H1 (cell line): ENCODE data around the gene INPPL1.

Experiments
- BACH1 ChIP-seq: IDR thresholded peaks from 2 replicates; pipeline ENCODE4 v1.6.1; 2012; ENCODE audit warnings: low read length, improper control_type of control experiment
- EGR1 ChIP-seq: IDR thresholded peaks from 2 replicates; pipeline ENCODE4 v1.6.1; 2011; ENCODE audit warnings: low read depth, low read length, borderline replicate concordance
- HDAC2 ChIP-seq, 2 experiments: fragments of 300-600 bp in 1 of 2; sonication (generic) in 1 of 2; IDR thresholded peaks; 2 replicates each; pipeline ENCODE4 v1.6.1; 2011 to 2012; ENCODE audit warnings: low read depth in 2 of 2, low read length in 2 of 2, mild to moderate bottlenecking in 2 of 2, moderate library complexity in 2 of 2, borderline replicate concordance in 1 of 2, inconsistent platforms in 1 of 2
- NRF1 ChIP-seq: IDR thresholded peaks from 2 replicates; pipeline ENCODE4 v1.6.1; 2011; ENCODE audit warnings: mild to moderate bottlenecking, low read depth, low read length, improper control_type of control experiment
- POLR2A ChIP-seq, 2 experiments: IDR thresholded peaks; 1 replicate in 1 of 2; 2 replicates in 1 of 2; pipeline ENCODE4 v1.6.1; 2011; ENCODE audit warnings: low read depth in 2 of 2, low read length in 2 of 2, mild to moderate bottlenecking in 2 of 2; ENCODE audit errors: control extremely low read depth in 1 of 2
- SIRT6 ChIP-seq: IDR thresholded peaks from one replicate; pipeline ENCODE4 v1.7.1; 2012; ENCODE audit warnings: low read length, inconsistent platforms
- TF ChIP-seq, protein P1 (sequence below), 3 experiments: IDR thresholded peaks; 1 replicate in 2 of 3; 2 replicates in 1 of 3; pipeline versions ENCODE4 v1.5.1 to v1.6.1; 2011; ENCODE audit warnings: low read length in 3 of 3, mild to moderate bottlenecking in 3 of 3, inconsistent platforms in 2 of 3, low read depth in 1 of 3, moderate library complexity in 1 of 3; ENCODE audit not compliant: insufficient read depth in 1 of 3; ENCODE audit errors: control extremely low read depth in 1 of 3
- TF ChIP-seq, protein P2 (sequence below): IDR thresholded peaks from 2 replicates; pipeline ENCODE4 v1.6.1; 2011; ENCODE audit warnings: low read depth, mild to moderate bottlenecking, low read length; ENCODE audit not compliant: insufficient read depth
- TF ChIP-seq, protein P3 (sequence below): IDR thresholded peaks from 2 replicates; pipeline ENCODE4 v1.6.1; 2012; ENCODE audit warnings: inconsistent platforms

DNA sequence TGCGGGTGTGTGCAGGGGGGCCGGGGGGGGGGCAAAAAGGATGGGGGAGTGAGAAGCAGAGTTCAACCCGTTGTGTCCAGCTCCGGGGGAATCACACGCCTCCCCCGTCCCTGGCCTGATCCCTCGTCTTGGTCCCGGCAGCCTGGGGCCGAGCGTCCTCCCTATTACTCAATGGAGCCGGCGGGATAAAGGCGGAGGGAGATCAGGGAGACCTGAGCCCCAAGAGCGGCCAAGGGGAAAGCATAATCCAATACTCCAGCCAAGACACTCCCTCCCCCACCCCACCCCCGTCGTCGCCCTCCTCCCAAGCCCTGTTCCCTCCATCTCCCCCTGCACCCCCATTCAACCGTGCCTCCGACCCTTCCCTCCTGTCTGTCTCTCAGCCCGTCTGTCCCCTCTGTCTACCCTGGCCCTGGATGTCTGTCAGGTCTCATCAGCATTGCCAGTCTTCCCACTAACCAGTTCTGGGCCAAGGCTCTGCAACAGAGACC lies 16.8 kb downstream of the INPPL1 start:
- TF ChIP-seq, protein P1, sequence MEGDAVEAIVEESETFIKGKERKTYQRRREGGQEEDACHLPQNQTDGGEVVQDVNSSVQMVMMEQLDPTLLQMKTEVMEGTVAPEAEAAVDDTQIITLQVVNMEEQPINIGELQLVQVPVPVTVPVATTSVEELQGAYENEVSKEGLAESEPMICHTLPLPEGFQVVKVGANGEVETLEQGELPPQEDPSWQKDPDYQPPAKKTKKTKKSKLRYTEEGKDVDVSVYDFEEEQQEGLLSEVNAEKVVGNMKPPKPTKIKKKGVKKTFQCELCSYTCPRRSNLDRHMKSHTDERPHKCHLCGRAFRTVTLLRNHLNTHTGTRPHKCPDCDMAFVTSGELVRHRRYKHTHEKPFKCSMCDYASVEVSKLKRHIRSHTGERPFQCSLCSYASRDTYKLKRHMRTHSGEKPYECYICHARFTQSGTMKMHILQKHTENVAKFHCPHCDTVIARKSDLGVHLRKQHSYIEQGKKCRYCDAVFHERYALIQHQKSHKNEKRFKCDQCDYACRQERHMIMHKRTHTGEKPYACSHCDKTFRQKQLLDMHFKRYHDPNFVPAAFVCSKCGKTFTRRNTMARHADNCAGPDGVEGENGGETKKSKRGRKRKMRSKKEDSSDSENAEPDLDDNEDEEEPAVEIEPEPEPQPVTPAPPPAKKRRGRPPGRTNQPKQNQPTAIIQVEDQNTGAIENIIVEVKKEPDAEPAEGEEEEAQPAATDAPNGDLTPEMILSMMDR (IDR thresholded peaks at IDR 0.05; ENCODE audit: control extremely low read depth in 1 of 3, insufficient read depth in 1 of 3, low read depth in 1 of 3, low read length in 3 of 3), result no peak
- TF ChIP-seq, protein P2, sequence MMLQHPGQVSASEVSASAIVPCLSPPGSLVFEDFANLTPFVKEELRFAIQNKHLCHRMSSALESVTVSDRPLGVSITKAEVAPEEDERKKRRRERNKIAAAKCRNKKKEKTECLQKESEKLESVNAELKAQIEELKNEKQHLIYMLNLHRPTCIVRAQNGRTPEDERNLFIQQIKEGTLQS, result no peak
- TF ChIP-seq NRF1 (no peak), BACH1 (no peak), POLR2A (IDR thresholded peaks at IDR 0.05; ENCODE audit: control extremely low read depth in 1 of 2, low read depth in 2 of 2, low read length in 2 of 2) (no peak), SIRT6 (no peak), HDAC2 (IDR thresholded peaks at IDR 0.05; ENCODE audit: borderline replicate concordance in 1 of 2, low read depth in 2 of 2, low read length in 2 of 2) (no peak), EGR1 (no peak)
- TF ChIP-seq, protein P3, sequence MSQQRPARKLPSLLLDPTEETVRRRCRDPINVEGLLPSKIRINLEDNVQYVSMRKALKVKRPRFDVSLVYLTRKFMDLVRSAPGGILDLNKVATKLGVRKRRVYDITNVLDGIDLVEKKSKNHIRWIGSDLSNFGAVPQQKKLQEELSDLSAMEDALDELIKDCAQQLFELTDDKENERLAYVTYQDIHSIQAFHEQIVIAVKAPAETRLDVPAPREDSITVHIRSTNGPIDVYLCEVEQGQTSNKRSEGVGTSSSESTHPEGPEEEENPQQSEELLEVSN, result no peak
